Kidney (tissue), 14 donors: ENCODE results near the gene EDN1. TPM values are rescaled to one million over a fixed set of nuclear protein-coding genes. Genes with fewer than 3 reads are reported as not detected.

ENCODE experiments used
- DNase-seq, 5 donors: peaks; one replicate each; pipeline ENCODE4 v3.0.0-alpha.2; 2013 to 2020
- FAIRE-seq: peaks from 2 replicates; lab custom pipeline; 2012; peaks lifted over from hg19 to GRCh38; lab: Jason Lieb, UNC
- H3K27ac ChIP-seq, 2 donors: one replicate each; pipeline ENCODE4 v1.7.0; 2013; ENCODE audit warnings: low read depth in 2 of 2, low read length in 2 of 2, inconsistent platforms in 1 of 2
- H3K27me3 ChIP-seq: one replicate; pipeline ENCODE4 v1.7.1; 2013; ENCODE audit warnings: low read length, inconsistent platforms; ENCODE audit not compliant: control insufficient read depth, insufficient read depth
- H3K36me3 ChIP-seq, 3 donors: one replicate each; pipeline versions ENCODE4 v1.7.0 to v1.7.1; 2013; ENCODE audit warnings: low read length in 3 of 3, control low read depth in 1 of 3, inconsistent platforms in 1 of 3; ENCODE audit not compliant: insufficient read depth in 3 of 3, control insufficient read depth in 2 of 3
- H3K4me1 ChIP-seq, 3 donors: one replicate each; pipeline versions ENCODE4 v1.7.0 to v1.7.1; 2013; ENCODE audit warnings: low read length in 3 of 3, inconsistent platforms in 1 of 3, low read depth in 1 of 3; ENCODE audit not compliant: control insufficient read depth in 2 of 3, insufficient read depth in 2 of 3
- H3K4me3 ChIP-seq, 3 donors: one replicate each; pipeline versions ENCODE4 v1.7.0 to v1.8.1; 2013; ENCODE audit warnings: low read length in 3 of 3, control low read depth in 1 of 3, inconsistent platforms in 1 of 3
- H3K9ac ChIP-seq, 3 donors: one replicate each; pipeline versions ENCODE4 v1.7.0 to v1.7.1; 2013; ENCODE audit warnings: low read length in 3 of 3, control low read depth in 1 of 3, inconsistent platforms in 1 of 3
- H3K9me3 ChIP-seq, 3 donors: one replicate each; pipeline versions ENCODE4 v1.7.0 to v1.7.1; 2013; ENCODE audit warnings: low read length in 3 of 3, control low read depth in 1 of 3, inconsistent platforms in 1 of 3; ENCODE audit not compliant: control insufficient read depth in 2 of 3, insufficient read depth in 1 of 3
- intact Hi-C: fragments of 100-400 bp; cut with DNase I; formaldehyde crosslinking; loops from one replicate; pipeline ENCODE4 v1.11.1; 2022
- polyA plus RNA-seq: library from polyadenylated mRNA; stranded (reverse); fragments of 350-450 nt; fragmentation: Illumina TruSeq; extraction: RNeasy Lipid Tissue Mini Kit (QIAGEN cat#74804); gene quantifications from one replicate; pipeline ENCODE4 v1.2.3, GENCODE V29; 2014; ENCODE audit warnings: low read depth, low replicate concordance; ENCODE audit not compliant: insufficient read depth
- total RNA-seq: library from RNA; stranded (reverse); fragmentation: NEBNext Ultra II Directional; extraction: Animal tissue kit (Norgen Biotek cat#: 25700); gene quantifications from one replicate; pipeline ENCODE4 v1.2.1, GENCODE V29; 2021
- TF ChIP-seq, protein P1 (sequence below): IDR thresholded peaks from 3 replicates; pipeline ENCODE4 v1.5.1; 2012; ENCODE audit warnings: mild to moderate bottlenecking, moderate library complexity, borderline replicate concordance; ENCODE audit not compliant: insufficient read depth; ENCODE audit errors: extremely low read depth
- donor health status: control.
- donor health status: control.
- donor health status: control.
- donor health status: control.
- donor health status: control.
- donor health status: DM: yes; HTN: yes; CAD: no.
- donor health status: Normal renal cell carcinoma (clear cell type).

EDN1 gene
- total and polyA plus RNA-seq, 2 donors from 2014 or later, result 3.4 to 16.6 TPM

DNA sequence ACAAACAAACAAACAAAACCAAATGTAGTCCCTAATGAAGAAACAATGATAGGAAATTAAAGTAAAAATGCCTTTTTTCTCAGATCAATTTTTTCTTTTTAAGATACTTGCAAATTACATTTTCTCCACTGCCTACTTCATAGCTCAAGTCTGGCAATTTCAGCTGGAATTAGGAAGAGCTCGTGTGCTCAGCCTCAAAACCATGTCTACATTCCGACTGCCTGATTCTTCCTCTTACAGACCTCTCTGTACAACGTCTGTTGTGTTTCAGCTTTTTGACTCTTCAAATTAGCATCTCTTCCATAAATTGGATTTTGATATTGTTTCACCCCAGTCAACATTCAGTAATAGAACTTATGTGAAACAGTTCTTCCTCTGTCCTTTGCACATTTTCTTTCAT, 9.3 kb upstream of the EDN1 start:
- H3K27me3 ChIP-seq, result no peaks in the 10 kb centered on the region
- no peak overlapping the region for H3K9ac ChIP-seq
- FAIRE-seq, result no peak
- no peaks in the 10 kb centered on the region for H3K4me1 ChIP-seq
- H3K9me3 ChIP-seq, result no peaks in the 10 kb centered on the region
- no peak overlapping the region for H3K27ac ChIP-seq
- intact Hi-C loops, result loop anchor here (10.0 kb wide), 1 partner anchor 324 kb away; no protein-coding TSS in a partner anchor
- no peaks in the 10 kb centered on the region for H3K36me3 ChIP-seq
- TF ChIP-seq, protein P1, sequence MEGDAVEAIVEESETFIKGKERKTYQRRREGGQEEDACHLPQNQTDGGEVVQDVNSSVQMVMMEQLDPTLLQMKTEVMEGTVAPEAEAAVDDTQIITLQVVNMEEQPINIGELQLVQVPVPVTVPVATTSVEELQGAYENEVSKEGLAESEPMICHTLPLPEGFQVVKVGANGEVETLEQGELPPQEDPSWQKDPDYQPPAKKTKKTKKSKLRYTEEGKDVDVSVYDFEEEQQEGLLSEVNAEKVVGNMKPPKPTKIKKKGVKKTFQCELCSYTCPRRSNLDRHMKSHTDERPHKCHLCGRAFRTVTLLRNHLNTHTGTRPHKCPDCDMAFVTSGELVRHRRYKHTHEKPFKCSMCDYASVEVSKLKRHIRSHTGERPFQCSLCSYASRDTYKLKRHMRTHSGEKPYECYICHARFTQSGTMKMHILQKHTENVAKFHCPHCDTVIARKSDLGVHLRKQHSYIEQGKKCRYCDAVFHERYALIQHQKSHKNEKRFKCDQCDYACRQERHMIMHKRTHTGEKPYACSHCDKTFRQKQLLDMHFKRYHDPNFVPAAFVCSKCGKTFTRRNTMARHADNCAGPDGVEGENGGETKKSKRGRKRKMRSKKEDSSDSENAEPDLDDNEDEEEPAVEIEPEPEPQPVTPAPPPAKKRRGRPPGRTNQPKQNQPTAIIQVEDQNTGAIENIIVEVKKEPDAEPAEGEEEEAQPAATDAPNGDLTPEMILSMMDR, result no peak
- H3K4me3 ChIP-seq, result no peak overlapping the region
- DNase-seq, result no peak

DNA sequence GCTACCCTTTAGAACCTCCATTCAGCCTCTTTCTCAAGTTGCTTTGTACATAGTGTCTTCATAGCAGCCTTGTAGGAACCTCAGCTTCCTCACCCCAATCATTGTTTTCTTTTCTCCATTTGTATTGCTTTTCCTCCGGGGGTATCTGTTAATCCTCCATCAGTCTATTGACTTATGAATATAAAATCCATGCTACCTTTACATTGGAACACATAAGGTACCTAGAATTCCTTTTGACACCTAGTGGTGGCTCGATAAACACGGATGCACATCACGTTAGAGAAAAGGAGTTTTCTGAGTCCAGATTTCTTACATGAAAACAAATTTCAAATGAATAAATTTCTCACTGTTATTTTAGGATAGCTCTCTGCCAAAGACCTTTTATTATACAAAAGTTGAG, 6.3 kb upstream of the EDN1 start:
- Histone ChIP-seq H3K36me3 (no peaks in the 10 kb centered on the region), H3K9me3 (no peaks in the 10 kb centered on the region), H3K4me1 (no peaks in the 10 kb centered on the region), H3K27me3 (no peaks in the 10 kb centered on the region), H3K4me3 (no peak overlapping the region), H3K9ac (no peak overlapping the region), H3K27ac (no peak overlapping the region)
- DNase-seq (no peak), FAIRE-seq (no peak)
- TF ChIP-seq, protein P1, result no peak
- intact Hi-C loops, result loop anchor here (10.0 kb wide), 1 partner anchor 321 kb away; no protein-coding TSS in a partner anchor

DNA sequence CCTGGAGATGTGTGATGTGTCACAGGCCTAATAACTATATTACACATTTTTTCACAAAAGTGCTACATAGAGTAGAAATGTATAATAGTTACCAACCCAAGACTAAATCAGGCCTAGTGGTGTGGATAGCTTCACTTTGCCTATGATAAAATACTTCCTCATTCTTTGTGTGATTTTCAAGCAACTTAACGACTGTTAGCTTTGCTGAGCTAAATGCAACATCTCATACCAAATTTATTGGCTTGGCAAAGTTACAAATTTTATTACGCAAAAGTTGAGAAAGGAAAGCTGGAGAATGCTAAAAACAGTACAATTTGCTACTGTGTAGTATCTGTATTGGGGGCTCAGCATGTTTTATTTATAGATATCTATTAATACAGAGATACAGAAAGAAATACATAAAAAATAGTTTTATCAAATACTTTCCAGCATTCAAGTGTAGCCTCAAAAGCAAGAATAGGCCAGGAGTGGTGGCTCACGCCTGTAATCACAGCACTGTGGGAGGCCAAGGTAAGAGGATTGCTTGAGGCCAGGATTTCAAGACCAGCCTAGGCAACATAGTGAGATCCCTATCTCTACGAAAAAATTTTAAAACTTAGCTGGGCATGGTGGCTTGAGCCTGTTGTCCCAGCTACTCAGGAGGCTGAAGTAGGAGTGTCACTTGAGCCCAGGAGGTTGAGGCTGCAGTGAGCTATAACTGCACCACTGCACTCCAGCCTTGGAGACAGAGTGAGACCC, 3.6 kb upstream of the EDN1 start:
- FAIRE-seq (no peak), DNase-seq (peak in 2 of 5 donors; percentile 43 to 71)
- Histone ChIP-seq H3K36me3 (no peaks in the 10 kb centered on the region), H3K4me3 (no peak overlapping the region), H3K9me3 (no peaks in the 10 kb centered on the region), H3K27me3 (no peaks in the 10 kb centered on the region), H3K9ac (no peak overlapping the region), H3K27ac (no peak overlapping the region), H3K4me1 (no peaks in the 10 kb centered on the region)
- intact Hi-C loops, result loop anchor here (10.0 kb wide), 1 partner anchor 318 kb away; no protein-coding TSS in a partner anchor
- TF ChIP-seq, protein P1, result no peak
